H1 (cell line): ENCODE results near the gene THADA. TPM values are rescaled to one million over a fixed set of nuclear protein-coding genes. Genes with fewer than 3 reads are reported as not detected.

Experiments
- CTCF ChIA-PET: fragments of 300-600 bp; sonication (Branson Sonifier 250); formaldehyde crosslinking; loops from one replicate; lab custom pipeline; 2021; ENCODE audit not compliant: partially characterized antibody; lab: Charles Lee
- POLR2A ChIA-PET: fragments of 300-600 bp; sonication (Branson Sonifier 250); formaldehyde crosslinking; loops from one replicate; lab custom pipeline; 2021; ENCODE audit warnings: inconsistent platforms; ENCODE audit not compliant: partially characterized antibody; lab: Charles Lee
- DNase-seq, 2 experiments: peaks; one replicate each; pipeline versions ENCODE4 v3.0.0 to v3.0.0-alpha.2; 2010 to 2022; ENCODE audit warnings: low spot score in 2 of 2, low read depth in 1 of 2, mixed read lengths in 1 of 2
- FAIRE-seq: peaks from 2 replicates; lab custom pipeline; 2011; peaks lifted over from hg19 to GRCh38; lab: Jason Lieb, UNC
- H2AFZ ChIP-seq: 2 replicates; pipeline ENCODE4 v1.8.1; 2012; ENCODE audit warnings: low read length, inconsistent platforms
- H2AK5ac ChIP-seq: 2 replicates; pipeline ENCODE4 v1.6.1; 2013; ENCODE audit warnings: low read depth, low read length
- H2BK120ac ChIP-seq: replicated peaks from 2 replicates; pipeline ENCODE3; 2013; ENCODE audit warnings: low read depth, low read length, inconsistent platforms
- H2BK12ac ChIP-seq: 2 replicates; pipeline ENCODE4 v1.6.1; 2013; ENCODE audit warnings: low read depth, low read length
- H2BK15ac ChIP-seq: 2 replicates; pipeline ENCODE4 v1.6.1; 2013; ENCODE audit warnings: low read length
- H2BK20ac ChIP-seq: 2 replicates; pipeline ENCODE4 v1.6.1; 2013; ENCODE audit warnings: low read length
- H2BK5ac ChIP-seq: 2 replicates; pipeline ENCODE4 v1.6.1; 2013; ENCODE audit warnings: low read depth, low read length
- H3K14ac ChIP-seq: 2 replicates; pipeline ENCODE4 v1.6.1; 2013; ENCODE audit warnings: inconsistent platforms; ENCODE audit not compliant: insufficient read length
- H3K18ac ChIP-seq: 2 replicates; pipeline ENCODE4 v1.6.1; 2013; ENCODE audit warnings: low read length; ENCODE audit errors: extremely low read depth
- H3K23ac ChIP-seq: 2 replicates; pipeline ENCODE4 v1.6.1; 2013; ENCODE audit warnings: inconsistent platforms; ENCODE audit not compliant: insufficient read length
- H3K23me2 ChIP-seq: 2 replicates; pipeline ENCODE4 v1.6.1; 2013; ENCODE audit warnings: low read depth, low read length
- H3K27ac ChIP-seq: 2 replicates; pipeline ENCODE4 v1.6.1; 2011; ENCODE audit warnings: low read depth, low read length, inconsistent platforms
- H3K27me3 ChIP-seq, 4 experiments: replicated peaks in 1 of 4; 1 replicate in 1 of 4; 2 replicates in 3 of 4; pipeline versions ENCODE4 v1.6.1 to v1.8.1; 2011 to 2013; ENCODE audit warnings: low read length in 3 of 4, mild to moderate bottlenecking in 3 of 4, inconsistent platforms in 2 of 4, mixed read lengths in 2 of 4, moderate library complexity in 1 of 4; ENCODE audit not compliant: control insufficient read depth in 3 of 4, insufficient read depth in 3 of 4; ENCODE audit errors: extremely low read depth in 1 of 4
- H3K36me3 ChIP-seq, 4 experiments: 2 replicates each; pipeline versions ENCODE4 v1.6.1 to v1.8.1; 2011 to 2013; ENCODE audit warnings: mild to moderate bottlenecking in 4 of 4, low read length in 3 of 4, moderate library complexity in 2 of 4, control low read depth in 1 of 4, inconsistent platforms in 1 of 4; ENCODE audit not compliant: insufficient read depth in 4 of 4, control insufficient read depth in 2 of 4
- H3K4ac ChIP-seq: replicated peaks from 2 replicates; pipeline ENCODE3; 2013; ENCODE audit warnings: low read length, low read depth, mixed read lengths, inconsistent platforms; ENCODE audit not compliant: insufficient read length
- H3K4me1 ChIP-seq, 4 experiments: replicated peaks in 1 of 4; 1 replicate in 1 of 4; 2 replicates in 3 of 4; pipeline versions ENCODE4 v1.6.1 to v1.8.1; 2011 to 2013; ENCODE audit warnings: low read length in 3 of 4, inconsistent platforms in 2 of 4, mixed read lengths in 1 of 4; ENCODE audit not compliant: insufficient read depth in 4 of 4, control insufficient read depth in 3 of 4
- H3K4me2 ChIP-seq, 2 experiments: 2 replicates each; pipeline versions ENCODE4 v1.6.1 to v1.8.1; 2011 to 2013; ENCODE audit warnings: low read depth in 2 of 2, low read length in 2 of 2, control low read depth in 1 of 2, inconsistent platforms in 1 of 2, mild to moderate bottlenecking in 1 of 2; ENCODE audit not compliant: insufficient read depth in 1 of 2
- H3K4me3 ChIP-seq, 4 experiments: fragments of 200-600, 300-600 bp in 1 of 4; sonication (generic), shearing (Covaris generic), sonication (Bioruptor Twin) in 1 of 4; 2 replicates each; pipeline versions ENCODE4 v1.5.1 to v1.8.1; 2011 to 2016; ENCODE audit warnings: low read length in 4 of 4, low read depth in 3 of 4, control low read depth in 2 of 4, inconsistent platforms in 2 of 4, mild to moderate bottlenecking in 2 of 4, mixed read lengths in 1 of 4, moderate library complexity in 1 of 4; ENCODE audit not compliant: insufficient read depth in 2 of 4; ENCODE audit errors: extremely low read depth in 1 of 4
- H3K56ac ChIP-seq: replicated peaks from 2 replicates; pipeline ENCODE3; 2013; ENCODE audit warnings: low read depth, mild to moderate bottlenecking, mixed read lengths, low read length, inconsistent platforms; ENCODE audit not compliant: insufficient read length
- H3K79me1 ChIP-seq: 2 replicates; pipeline ENCODE4 v1.6.1; 2013; ENCODE audit warnings: low read depth, low read length, control low read depth
- H3K79me2 ChIP-seq, 2 experiments: 2 replicates each; pipeline versions ENCODE4 v1.6.1 to v1.8.1; 2012 to 2013; ENCODE audit warnings: low read length in 2 of 2, mild to moderate bottlenecking in 2 of 2, inconsistent platforms in 1 of 2; ENCODE audit not compliant: insufficient read depth in 2 of 2, control insufficient read depth in 1 of 2
- H3K9ac ChIP-seq, 4 experiments: replicated peaks in 1 of 4; 1 replicate in 1 of 4; 2 replicates in 3 of 4; pipeline versions ENCODE4 v1.6.1 to v1.8.1; 2011 to 2013; ENCODE audit warnings: low read depth in 3 of 4, low read length in 3 of 4, control low read depth in 2 of 4, mild to moderate bottlenecking in 2 of 4, moderate library complexity in 2 of 4, inconsistent platforms in 1 of 4; ENCODE audit errors: extremely low read depth in 1 of 4
- H3K9me3 ChIP-seq, 2 experiments: 2 replicates each; pipeline versions ENCODE4 v1.6.1 to v1.8.1; 2012 to 2013; ENCODE audit warnings: mild to moderate bottlenecking in 2 of 2, moderate library complexity in 2 of 2, control low read depth in 1 of 2, inconsistent platforms in 1 of 2, low read depth in 1 of 2, low read length in 1 of 2, mixed read lengths in 1 of 2; ENCODE audit not compliant: insufficient read depth in 2 of 2
- H4K20me1 ChIP-seq, 2 experiments: replicated peaks in 1 of 2; 2 replicates each; pipeline versions ENCODE3 to v1.8.1; 2011 to 2013; ENCODE audit warnings: inconsistent platforms in 2 of 2, low read length in 2 of 2, mild to moderate bottlenecking in 1 of 2; ENCODE audit not compliant: insufficient read depth in 2 of 2, control insufficient read depth in 1 of 2
- H4K5ac ChIP-seq: 2 replicates; pipeline ENCODE4 v1.6.1; 2013; ENCODE audit warnings: low read length, low read depth, mixed read lengths, inconsistent platforms; ENCODE audit not compliant: insufficient read length
- H4K8ac ChIP-seq: 2 replicates; pipeline ENCODE4 v1.8.0; 2013; ENCODE audit warnings: mild to moderate bottlenecking, moderate library complexity, low read length, inconsistent platforms; ENCODE audit not compliant: insufficient read depth; ENCODE audit errors: extremely low read depth
- H4K91ac ChIP-seq: replicated peaks from 2 replicates; pipeline ENCODE3; 2013; ENCODE audit warnings: low read length, mixed read lengths, inconsistent platforms; ENCODE audit not compliant: insufficient read length
- polyA plus RNA-seq, 7 experiments: library from polyadenylated mRNA; depleted of rRNA in 3 of 7; stranded (reverse) in 5 of 7; unstranded in 2 of 7; fragments of >200 nt in 5 of 7; fragments of 200-250 nt in 2 of 7; gene quantifications; 1 replicate in 5 of 7; 2 replicates in 1 of 7; 4 replicates in 1 of 7; pipeline versions ENCODE4 v1.2.1 to v1.2.3, GENCODE V29; 2011 to 2013; ENCODE audit warnings: missing spikeins in 2 of 7, mixed read lengths in 2 of 7
- total RNA-seq: library from RNA; stranded (reverse); fragmentation: NEBNext Ultra II Directional; extraction: Animal tissue kit (Norgen Biotek cat#: 25700); gene quantifications from 2 replicates; pipeline ENCODE4 v1.2.1, GENCODE V29; 2021
- TF ChIP-seq, protein P1 (sequence below): fragments of 300-600 bp; sonication (generic); IDR thresholded peaks from 2 replicates; pipeline ENCODE4 v1.7.1; 2012; ENCODE audit warnings: low read length, moderate library complexity, mild to moderate bottlenecking, inconsistent platforms; ENCODE audit not compliant: insufficient replicate concordance

Gene THADA
- total and polyA plus RNA-seq, 2 of the 8 experiments (the other 6 are each of a cell fraction or from before 2014, with no cell fraction given), result 22.4 to 26.8 TPM

DNA sequence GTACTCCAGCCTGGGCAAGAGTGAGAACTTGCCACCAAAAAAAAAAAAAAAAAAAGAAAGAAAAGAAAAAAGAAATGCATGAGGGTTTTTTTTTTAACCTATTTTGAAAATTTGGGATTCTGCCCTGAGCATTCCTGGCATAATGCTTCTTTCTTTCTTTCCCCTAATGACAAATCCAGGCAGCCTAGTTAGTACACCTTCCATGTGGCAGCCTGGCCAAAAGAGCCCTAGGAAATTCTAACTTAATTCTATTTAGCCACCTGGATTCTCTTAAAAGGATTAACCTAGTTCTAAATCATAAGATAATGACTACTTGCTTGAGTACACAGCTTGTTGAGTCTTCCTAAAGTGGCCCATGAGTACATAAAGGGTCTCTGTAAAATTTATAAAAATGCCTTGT is 160.1 kb downstream of the THADA start:
- no peaks in the 10 kb centered on the region for H3K36me3 ChIP-seq
- no peak overlapping the region for H2AK5ac ChIP-seq
- H3K23me2 ChIP-seq, result no peaks in the 10 kb centered on the region
- H4K5ac ChIP-seq, result no peak overlapping the region
- no peaks in the 10 kb centered on the region for H4K20me1 ChIP-seq
- H2BK20ac ChIP-seq, result no peak overlapping the region
- H3K4me3 ChIP-seq, result no peak overlapping the region
- H3K18ac ChIP-seq, result no peak overlapping the region
- H2BK12ac ChIP-seq, result no peak overlapping the region
- no peak overlapping the region for H2BK15ac ChIP-seq
- ChIA-PET POLR2A (no interaction called here), CTCF (interaction anchor here (0.6 to 1.4 kb wide), 2 partner anchors 26 to 1253 kb away, joined by 3 to 4 read pairs; no protein-coding TSS in a partner anchor)
- no peak overlapping the region for H2BK120ac ChIP-seq
- no peaks in the 10 kb centered on the region; a peak in 1 of 7 replicates for H3K4me1 ChIP-seq
- DNase-seq (no peak), FAIRE-seq (no peak)
- H3K27ac ChIP-seq, result no peak overlapping the region
- no peak overlapping the region for H2BK5ac ChIP-seq
- no peak overlapping the region for H3K4me2 ChIP-seq
- H3K56ac ChIP-seq, result no peak overlapping the region
- H3K27me3 ChIP-seq, result no peaks in the 10 kb centered on the region
- no peak overlapping the region for H3K4ac ChIP-seq
- no peak overlapping the region for H3K9ac ChIP-seq
- no peak overlapping the region for H2AFZ ChIP-seq
- no peaks in the 10 kb centered on the region for H3K9me3 ChIP-seq
- no peak overlapping the region for H3K14ac ChIP-seq
- H3K79me1 ChIP-seq, result no peaks in the 10 kb centered on the region
- H3K79me2 ChIP-seq, result no peaks in the 10 kb centered on the region
- no peak overlapping the region for H4K8ac ChIP-seq
- no peak overlapping the region for H3K23ac ChIP-seq
- H4K91ac ChIP-seq, result no peak overlapping the region
- TF ChIP-seq, protein P1, sequence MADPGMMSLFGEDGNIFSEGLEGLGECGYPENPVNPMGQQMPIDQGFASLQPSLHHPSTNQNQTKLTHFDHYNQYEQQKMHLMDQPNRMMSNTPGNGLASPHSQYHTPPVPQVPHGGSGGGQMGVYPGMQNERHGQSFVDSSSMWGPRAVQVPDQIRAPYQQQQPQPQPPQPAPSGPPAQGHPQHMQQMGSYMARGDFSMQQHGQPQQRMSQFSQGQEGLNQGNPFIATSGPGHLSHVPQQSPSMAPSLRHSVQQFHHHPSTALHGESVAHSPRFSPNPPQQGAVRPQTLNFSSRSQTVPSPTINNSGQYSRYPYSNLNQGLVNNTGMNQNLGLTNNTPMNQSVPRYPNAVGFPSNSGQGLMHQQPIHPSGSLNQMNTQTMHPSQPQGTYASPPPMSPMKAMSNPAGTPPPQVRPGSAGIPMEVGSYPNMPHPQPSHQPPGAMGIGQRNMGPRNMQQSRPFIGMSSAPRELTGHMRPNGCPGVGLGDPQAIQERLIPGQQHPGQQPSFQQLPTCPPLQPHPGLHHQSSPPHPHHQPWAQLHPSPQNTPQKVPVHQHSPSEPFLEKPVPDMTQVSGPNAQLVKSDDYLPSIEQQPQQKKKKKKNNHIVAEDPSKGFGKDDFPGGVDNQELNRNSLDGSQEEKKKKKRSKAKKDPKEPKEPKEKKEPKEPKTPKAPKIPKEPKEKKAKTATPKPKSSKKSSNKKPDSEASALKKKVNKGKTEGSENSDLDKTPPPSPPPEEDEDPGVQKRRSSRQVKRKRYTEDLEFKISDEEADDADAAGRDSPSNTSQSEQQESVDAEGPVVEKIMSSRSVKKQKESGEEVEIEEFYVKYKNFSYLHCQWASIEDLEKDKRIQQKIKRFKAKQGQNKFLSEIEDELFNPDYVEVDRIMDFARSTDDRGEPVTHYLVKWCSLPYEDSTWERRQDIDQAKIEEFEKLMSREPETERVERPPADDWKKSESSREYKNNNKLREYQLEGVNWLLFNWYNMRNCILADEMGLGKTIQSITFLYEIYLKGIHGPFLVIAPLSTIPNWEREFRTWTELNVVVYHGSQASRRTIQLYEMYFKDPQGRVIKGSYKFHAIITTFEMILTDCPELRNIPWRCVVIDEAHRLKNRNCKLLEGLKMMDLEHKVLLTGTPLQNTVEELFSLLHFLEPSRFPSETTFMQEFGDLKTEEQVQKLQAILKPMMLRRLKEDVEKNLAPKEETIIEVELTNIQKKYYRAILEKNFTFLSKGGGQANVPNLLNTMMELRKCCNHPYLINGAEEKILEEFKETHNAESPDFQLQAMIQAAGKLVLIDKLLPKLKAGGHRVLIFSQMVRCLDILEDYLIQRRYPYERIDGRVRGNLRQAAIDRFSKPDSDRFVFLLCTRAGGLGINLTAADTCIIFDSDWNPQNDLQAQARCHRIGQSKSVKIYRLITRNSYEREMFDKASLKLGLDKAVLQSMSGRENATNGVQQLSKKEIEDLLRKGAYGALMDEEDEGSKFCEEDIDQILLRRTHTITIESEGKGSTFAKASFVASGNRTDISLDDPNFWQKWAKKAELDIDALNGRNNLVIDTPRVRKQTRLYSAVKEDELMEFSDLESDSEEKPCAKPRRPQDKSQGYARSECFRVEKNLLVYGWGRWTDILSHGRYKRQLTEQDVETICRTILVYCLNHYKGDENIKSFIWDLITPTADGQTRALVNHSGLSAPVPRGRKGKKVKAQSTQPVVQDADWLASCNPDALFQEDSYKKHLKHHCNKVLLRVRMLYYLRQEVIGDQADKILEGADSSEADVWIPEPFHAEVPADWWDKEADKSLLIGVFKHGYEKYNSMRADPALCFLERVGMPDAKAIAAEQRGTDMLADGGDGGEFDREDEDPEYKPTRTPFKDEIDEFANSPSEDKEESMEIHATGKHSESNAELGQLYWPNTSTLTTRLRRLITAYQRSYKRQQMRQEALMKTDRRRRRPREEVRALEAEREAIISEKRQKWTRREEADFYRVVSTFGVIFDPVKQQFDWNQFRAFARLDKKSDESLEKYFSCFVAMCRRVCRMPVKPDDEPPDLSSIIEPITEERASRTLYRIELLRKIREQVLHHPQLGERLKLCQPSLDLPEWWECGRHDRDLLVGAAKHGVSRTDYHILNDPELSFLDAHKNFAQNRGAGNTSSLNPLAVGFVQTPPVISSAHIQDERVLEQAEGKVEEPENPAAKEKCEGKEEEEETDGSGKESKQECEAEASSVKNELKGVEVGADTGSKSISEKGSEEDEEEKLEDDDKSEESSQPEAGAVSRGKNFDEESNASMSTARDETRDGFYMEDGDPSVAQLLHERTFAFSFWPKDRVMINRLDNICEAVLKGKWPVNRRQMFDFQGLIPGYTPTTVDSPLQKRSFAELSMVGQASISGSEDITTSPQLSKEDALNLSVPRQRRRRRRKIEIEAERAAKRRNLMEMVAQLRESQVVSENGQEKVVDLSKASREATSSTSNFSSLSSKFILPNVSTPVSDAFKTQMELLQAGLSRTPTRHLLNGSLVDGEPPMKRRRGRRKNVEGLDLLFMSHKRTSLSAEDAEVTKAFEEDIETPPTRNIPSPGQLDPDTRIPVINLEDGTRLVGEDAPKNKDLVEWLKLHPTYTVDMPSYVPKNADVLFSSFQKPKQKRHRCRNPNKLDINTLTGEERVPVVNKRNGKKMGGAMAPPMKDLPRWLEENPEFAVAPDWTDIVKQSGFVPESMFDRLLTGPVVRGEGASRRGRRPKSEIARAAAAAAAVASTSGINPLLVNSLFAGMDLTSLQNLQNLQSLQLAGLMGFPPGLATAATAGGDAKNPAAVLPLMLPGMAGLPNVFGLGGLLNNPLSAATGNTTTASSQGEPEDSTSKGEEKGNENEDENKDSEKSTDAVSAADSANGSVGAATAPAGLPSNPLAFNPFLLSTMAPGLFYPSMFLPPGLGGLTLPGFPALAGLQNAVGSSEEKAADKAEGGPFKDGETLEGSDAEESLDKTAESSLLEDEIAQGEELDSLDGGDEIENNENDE, result no peak
